GM13977 (cell line): ENCODE data around the gene EFNA4.

Experiments used
- DNase-seq: peaks from one replicate; pipeline ENCODE4 v3.0.0; 2012; ENCODE audit warnings: low spot score
- in situ Hi-C: fragments of 300-500 bp; cut with MboI; formaldehyde crosslinking; loops from one replicate; pipeline ENCODE4 v1.12.0; 2022; ENCODE audit warnings: low sequenced_read_pairs, low pct_unique_long_range_greater_than_20kb, mixed read lengths, inconsistent platforms; ENCODE audit not compliant: unreplicated experiment
- TF ChIP-seq, protein P1 (sequence below): IDR thresholded peaks from 2 replicates; pipeline ENCODE4 v1.5.1; 2012; ENCODE audit warnings: mild to moderate bottlenecking, control low read depth; ENCODE audit not compliant: insufficient read depth; ENCODE audit errors: extremely low read depth, missing control alignments

The EFNA4 gene

DNA sequence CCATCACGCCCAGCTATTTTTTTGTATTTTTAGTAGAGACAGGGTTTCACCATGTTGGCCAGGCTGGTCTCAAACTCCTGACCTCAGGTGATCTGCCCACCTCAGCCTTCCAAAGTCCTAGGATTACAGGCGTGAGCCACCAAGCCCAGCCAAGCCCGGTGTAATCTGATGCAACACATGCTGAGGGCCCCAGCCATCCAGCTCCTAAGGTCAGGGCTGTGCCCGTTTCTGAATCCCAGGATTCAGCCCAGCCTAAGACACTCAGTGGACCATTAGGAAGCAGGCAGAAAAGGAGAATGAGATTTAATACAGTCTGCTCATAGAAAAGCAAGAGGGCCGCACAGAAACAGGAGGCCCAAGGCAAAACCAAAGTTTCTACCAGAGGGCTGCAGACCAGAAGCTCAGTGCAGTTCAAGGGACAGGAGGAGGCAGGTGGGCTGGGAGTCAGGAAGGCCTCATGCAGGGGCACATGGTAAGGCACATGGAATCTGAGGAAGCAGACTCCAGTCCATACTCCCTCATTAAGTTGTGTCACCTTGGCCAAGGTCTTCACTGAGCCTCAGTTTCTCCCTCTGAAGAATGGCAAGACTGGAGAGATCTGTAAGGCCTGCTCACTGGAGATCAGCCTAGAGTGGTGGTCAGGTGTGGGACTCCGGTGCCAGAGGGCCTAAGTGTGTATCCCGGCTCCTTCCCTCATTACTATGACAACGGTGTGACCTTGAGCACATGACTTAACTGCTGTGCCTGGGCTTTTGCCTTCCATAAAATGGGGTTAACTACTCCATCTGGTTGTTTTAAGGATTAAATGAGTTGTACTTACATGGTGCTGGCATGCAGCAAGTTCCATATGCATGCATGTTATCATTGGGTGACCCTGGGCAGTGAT lies 14.8 kb upstream of the EFNA4 start:
- in situ Hi-C loops, result no loop called here
- DNase-seq, result no peak
- TF ChIP-seq, protein P1, sequence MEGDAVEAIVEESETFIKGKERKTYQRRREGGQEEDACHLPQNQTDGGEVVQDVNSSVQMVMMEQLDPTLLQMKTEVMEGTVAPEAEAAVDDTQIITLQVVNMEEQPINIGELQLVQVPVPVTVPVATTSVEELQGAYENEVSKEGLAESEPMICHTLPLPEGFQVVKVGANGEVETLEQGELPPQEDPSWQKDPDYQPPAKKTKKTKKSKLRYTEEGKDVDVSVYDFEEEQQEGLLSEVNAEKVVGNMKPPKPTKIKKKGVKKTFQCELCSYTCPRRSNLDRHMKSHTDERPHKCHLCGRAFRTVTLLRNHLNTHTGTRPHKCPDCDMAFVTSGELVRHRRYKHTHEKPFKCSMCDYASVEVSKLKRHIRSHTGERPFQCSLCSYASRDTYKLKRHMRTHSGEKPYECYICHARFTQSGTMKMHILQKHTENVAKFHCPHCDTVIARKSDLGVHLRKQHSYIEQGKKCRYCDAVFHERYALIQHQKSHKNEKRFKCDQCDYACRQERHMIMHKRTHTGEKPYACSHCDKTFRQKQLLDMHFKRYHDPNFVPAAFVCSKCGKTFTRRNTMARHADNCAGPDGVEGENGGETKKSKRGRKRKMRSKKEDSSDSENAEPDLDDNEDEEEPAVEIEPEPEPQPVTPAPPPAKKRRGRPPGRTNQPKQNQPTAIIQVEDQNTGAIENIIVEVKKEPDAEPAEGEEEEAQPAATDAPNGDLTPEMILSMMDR, result no peak

DNA sequence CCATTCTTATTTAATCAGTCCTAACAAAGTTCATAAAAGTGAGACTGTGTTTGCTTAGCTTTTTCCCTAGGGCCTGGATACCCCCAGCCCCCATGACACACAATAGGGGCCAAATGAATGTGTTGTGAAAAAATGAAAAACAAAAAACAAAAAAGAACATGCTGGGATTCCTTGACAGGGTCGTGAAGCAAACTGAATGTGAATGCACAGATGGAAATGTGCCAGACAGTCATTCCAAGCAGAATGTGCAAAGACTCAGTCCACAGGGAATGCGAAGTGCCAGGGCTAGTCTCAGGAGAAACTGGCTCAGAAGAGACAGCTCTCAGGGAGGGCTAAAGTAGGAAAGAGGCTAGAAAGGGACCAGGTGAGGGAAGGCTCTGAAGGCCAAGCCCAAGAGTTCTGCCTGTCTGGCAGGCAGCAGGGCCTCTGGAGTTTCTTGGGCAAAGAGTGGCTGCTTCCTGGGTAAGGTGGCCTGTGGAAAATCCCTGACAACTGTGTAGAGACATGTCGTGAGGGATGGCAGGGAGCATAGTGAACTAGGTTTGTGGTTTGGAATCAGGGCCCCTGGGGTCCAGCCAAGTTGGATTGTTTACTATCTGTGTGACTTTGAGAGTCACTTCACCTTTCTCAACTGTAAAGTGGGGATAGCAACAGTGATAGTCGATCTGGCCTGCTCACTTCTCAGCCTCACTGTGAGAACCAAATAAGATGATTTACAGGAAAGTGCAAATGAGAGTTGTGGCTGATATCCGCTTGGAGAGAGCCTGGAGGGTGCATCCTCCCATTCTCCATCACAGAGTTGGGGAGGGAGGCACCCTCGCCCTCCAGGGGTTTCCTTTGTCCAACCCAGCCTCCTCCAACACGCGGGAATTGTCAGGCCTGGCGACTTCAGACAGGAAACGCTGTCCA lies 13.6 kb upstream of the EFNA4 start:
- TF ChIP-seq, protein P1, result no peak
- DNase-seq, result no peak
- in situ Hi-C loops, result loop anchor here (25.0 kb wide), 1 partner anchor 388 kb away; no protein-coding TSS in a partner anchor

DNA sequence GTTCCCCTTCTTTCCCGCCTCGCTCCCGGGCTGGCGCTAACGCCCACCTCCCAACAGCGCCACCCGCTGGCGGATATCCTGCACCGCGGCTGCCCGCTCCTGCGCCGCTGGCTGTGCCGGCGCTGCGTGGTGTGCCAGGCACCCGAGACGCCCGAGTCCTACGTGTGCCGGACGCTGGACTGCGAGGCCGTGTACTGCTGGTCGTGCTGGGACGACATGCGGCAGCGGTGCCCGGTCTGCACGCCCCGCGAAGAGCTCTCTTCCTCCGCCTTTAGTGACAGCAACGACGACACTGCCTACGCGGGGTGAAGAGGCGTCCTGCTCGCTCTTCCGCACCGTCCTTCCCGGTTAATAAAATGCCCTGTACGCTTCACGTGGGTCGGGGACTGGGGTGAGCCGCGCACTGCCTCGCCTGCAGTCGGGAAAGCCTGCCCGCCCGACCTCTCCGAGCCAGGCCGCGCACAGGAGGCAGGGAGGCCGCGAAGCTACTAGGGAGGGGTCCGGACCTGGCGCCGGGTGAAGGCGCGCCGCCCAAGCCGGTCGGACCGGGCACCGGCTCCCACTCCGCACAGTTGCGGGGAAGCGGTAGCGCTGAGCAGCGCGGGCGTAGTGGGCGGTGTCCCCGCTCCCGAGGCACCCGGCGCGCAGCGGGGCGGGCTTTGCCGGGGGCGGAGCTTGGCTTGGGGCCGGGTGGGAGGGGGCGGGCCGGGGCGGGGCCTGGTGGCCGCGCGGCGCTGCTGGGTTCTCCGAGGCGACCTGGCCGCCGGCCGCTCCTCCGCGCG lies 12.8 kb upstream of the EFNA4 start, which contains the start of gene ADAM15:
Gene ADAM15 (plus strand): TSS at position 757 of the 782 bp plus-strand sequence. CDS start 71 bp downstream, outside the sequence.
- DNase-seq, result peak; percentile 99
- TF ChIP-seq, protein P1, result peak; percentile 98
- in situ Hi-C loops, result loop anchor here (25.0 kb wide), 1 partner anchor 388 kb away; no protein-coding TSS in a partner anchor

DNA sequence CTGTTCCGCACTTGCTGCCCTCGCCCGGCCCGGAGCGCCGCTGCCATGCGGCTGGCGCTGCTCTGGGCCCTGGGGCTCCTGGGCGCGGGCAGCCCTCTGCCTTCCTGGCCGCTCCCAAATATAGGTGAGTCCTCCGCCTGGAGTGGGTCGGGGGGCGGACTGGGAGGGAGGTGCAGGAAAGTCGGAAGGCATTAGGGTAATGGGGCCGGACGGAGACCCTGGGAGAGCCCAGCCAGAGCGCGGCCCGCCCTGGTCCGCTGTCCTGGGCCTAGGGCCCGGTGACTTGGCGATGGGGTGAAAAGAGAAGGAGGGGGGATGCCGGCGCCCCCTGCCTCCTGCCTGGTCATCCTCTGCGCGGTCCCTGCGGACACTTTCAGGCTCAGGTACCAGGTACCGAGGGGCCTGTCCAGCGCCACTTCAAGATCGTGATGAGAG lies 12.2 kb upstream of the EFNA4 start:
- in situ Hi-C loops, result loop anchor here (25.0 kb wide), 1 partner anchor 389 kb away; no protein-coding TSS in a partner anchor
- TF ChIP-seq, protein P1, result peak; percentile 4
- DNase-seq, result no peak

DNA sequence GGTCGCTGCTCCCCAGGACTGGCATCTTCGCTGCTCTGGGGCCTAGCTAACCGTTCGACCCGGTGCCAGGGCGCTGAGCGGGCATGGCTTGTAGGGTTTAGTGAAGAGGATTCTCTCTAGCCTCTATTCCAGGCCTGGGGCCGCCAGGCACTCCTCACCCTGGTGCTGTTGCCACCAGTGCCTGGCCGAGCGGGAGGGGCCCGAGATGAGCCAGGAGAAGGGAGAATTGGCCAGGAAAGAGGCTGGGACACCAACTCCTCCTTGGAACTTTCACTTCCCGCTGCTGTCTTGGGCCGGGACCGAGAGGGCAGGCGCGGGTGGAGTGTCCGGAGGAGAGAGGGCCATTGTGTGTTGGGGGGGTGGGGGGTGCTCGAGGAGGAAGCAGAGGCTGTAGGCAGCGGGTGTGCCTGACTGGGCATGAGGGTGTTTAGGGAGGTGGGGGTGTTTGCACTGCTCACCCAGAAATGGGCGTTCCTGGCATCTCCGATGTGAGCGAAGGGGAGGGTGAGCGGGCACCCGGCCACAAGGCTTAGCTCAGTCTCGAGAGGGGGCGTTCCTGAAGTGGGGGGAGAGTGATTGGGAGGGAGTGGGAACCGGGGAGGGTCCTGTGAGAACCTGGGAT lies 11.7 kb upstream of the EFNA4 start:
- in situ Hi-C loops, result loop anchor here (25.0 kb wide), 1 partner anchor 390 kb away; no protein-coding TSS in a partner anchor
- TF ChIP-seq, protein P1, result no peak
- DNase-seq, result peak; percentile 67
